ENCODE results near the gene ACOX2. TPM values are rescaled to one million over a fixed set of nuclear protein-coding genes. Genes with fewer than 3 reads are reported as not detected.

Gene ACOX2
- total RNA-seq, 3 donors from 2014 or later (not counting 1 experiment from before 2014, with no cell fraction given), result not detected

- no peak overlapping the region for H3K4me3 ChIP-seq (ENCODE audit: low read length)
- Mint-ChIP-seq H3K4me1 (peaks cover 5 to 7% of the 10 kb centered on the region in 2 donors), H3K4me3 (no peak overlapping the region), H3K27me3 (ENCODE audit: low read depth in 2 of 2) (peaks cover 0 to 4% of the 10 kb centered on the region in 2 donors), H3K36me3 (no peaks in the 10 kb centered on the region), H3K9me3 (no peaks in the 10 kb centered on the region), H3K27ac (no peak overlapping the region)
- H3K27ac ChIP-seq (ENCODE audit: low read length), result no peak overlapping the region
- no peak for DNase-seq
- whole genome bisulfite sequencing (ENCODE audit: insufficient coverage), result 88% methylated on average over 2 of the region's 4 CpGs
- H3K36me3 ChIP-seq (ENCODE audit: control insufficient read depth, insufficient read depth, low read length), result no peaks in the 10 kb centered on the region
- ATAC-seq, result no peak
- peaks cover 5% of the 10 kb centered on the region for H3K4me1 ChIP-seq (ENCODE audit: control insufficient read depth, insufficient read depth, low read length)
- intact Hi-C loops (cut with micrococcal nuclease), result no loop called here
- TF ChIP-seq, protein P1, sequence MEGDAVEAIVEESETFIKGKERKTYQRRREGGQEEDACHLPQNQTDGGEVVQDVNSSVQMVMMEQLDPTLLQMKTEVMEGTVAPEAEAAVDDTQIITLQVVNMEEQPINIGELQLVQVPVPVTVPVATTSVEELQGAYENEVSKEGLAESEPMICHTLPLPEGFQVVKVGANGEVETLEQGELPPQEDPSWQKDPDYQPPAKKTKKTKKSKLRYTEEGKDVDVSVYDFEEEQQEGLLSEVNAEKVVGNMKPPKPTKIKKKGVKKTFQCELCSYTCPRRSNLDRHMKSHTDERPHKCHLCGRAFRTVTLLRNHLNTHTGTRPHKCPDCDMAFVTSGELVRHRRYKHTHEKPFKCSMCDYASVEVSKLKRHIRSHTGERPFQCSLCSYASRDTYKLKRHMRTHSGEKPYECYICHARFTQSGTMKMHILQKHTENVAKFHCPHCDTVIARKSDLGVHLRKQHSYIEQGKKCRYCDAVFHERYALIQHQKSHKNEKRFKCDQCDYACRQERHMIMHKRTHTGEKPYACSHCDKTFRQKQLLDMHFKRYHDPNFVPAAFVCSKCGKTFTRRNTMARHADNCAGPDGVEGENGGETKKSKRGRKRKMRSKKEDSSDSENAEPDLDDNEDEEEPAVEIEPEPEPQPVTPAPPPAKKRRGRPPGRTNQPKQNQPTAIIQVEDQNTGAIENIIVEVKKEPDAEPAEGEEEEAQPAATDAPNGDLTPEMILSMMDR (IDR thresholded peaks at IDR 0.05), result no peak
- H3K27me3 ChIP-seq (ENCODE audit: control insufficient read depth, insufficient read depth, low read length), result no peaks in the 10 kb centered on the region
- H3K9me3 ChIP-seq (ENCODE audit: control insufficient read depth, insufficient read depth, low read length), result no peaks in the 10 kb centered on the region
Observed at GRCh38 chr3:58537412-58538301, 667 bp upstream of the ACOX2 start.

GRCh38 chr3:58535531-58536500, 1.2 kb downstream of the ACOX2 start:
- no peak overlapping the region for H3K27ac Mint-ChIP-seq
- intact Hi-C loops (cut with micrococcal nuclease), result no loop called here
- H3K36me3 Mint-ChIP-seq, result no peaks in the 10 kb centered on the region
- no peak overlapping the region for H3K4me3 Mint-ChIP-seq
- Histone ChIP-seq H3K9me3 (ENCODE audit: control insufficient read depth, insufficient read depth, low read length) (no peaks in the 10 kb centered on the region), H3K36me3 (ENCODE audit: control insufficient read depth, insufficient read depth, low read length) (no peaks in the 10 kb centered on the region), H3K27me3 (ENCODE audit: control insufficient read depth, insufficient read depth, low read length) (no peaks in the 10 kb centered on the region), H3K4me3 (ENCODE audit: low read length) (no peak overlapping the region), H3K27ac (ENCODE audit: low read length) (no peak overlapping the region), H3K4me1 (ENCODE audit: control insufficient read depth, insufficient read depth, low read length) (peaks cover 9% of the 10 kb centered on the region)
- TF ChIP-seq, protein P1 (IDR thresholded peaks at IDR 0.05), result no peak
- ATAC-seq (no peak), DNase-seq (no peak)
- H3K27me3 Mint-ChIP-seq (ENCODE audit: low read depth in 2 of 2), result peaks cover 0 to 6% of the 10 kb centered on the region in 2 donors
- 57% methylated on average over 1 of the region's 2 CpGs for WGBS (ENCODE audit: insufficient coverage)
- no peaks in the 10 kb centered on the region for H3K9me3 Mint-ChIP-seq
- H3K4me1 Mint-ChIP-seq, result peaks cover 8 to 10% of the 10 kb centered on the region in 2 donors

DNA sequence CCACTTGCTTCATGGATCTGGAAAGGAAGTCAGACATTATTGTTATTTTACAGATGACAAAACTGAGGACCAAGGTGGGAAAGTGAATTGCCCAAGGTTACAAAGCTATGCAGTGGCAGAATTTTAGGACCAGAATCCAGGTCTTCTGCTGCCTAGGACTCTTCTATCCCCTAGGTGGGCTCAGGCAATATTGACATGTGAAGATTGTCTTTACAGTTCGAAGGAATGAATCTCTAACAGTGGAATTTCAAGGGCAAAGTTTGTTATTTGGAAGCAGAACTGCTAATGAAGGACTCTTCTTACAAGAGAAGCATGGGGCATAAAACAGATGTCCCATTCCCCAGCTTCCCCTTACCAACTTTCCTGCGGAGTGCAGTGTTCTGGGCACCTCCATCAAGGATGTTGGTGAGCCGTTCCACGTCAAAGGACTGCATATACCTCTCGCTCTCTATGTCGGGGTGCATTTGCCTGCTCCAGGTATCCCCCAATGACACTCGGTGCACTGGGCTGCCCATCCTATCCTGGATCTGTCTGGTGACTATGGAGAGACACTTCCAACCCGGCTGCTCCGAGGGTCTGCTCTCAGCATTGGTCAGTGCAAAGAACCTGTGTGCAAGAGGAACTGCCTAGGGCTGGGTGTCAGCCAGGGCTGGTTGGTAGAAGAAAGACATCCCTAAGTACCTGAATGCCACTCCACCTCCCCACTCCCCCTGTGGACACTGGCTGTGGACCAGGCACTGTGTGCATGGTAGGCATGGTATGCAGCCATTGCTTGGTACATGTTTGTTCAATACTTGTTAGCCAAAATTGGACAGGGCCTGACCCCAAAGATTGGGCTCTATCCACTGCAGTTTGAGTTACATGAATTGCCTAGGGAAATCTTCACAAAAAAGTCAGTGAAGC, 2.1 kb downstream of the ACOX2 start:
- H3K27me3 Mint-ChIP-seq (ENCODE audit: low read depth in 2 of 2), result peaks cover 0 to 6% of the 10 kb centered on the region in 2 donors

More for the DNA sequence above, 2.1 kb downstream of the ACOX2 start:
- no peak overlapping the region for H3K4me3 ChIP-seq (ENCODE audit: low read length)
- H3K4me3 Mint-ChIP-seq, result no peak overlapping the region
- peaks cover 8 to 10% of the 10 kb centered on the region in 2 donors for H3K4me1 Mint-ChIP-seq
- no peaks in the 10 kb centered on the region for H3K36me3 ChIP-seq (ENCODE audit: control insufficient read depth, insufficient read depth, low read length)
- H3K27ac Mint-ChIP-seq, result no peak overlapping the region
- H3K36me3 Mint-ChIP-seq, result no peaks in the 10 kb centered on the region
- WGBS (ENCODE audit: insufficient coverage), result 94% methylated on average over 9 of the region's 9 CpGs
- H3K27me3 ChIP-seq (ENCODE audit: control insufficient read depth, insufficient read depth, low read length), result no peaks in the 10 kb centered on the region
- H3K4me1 ChIP-seq (ENCODE audit: control insufficient read depth, insufficient read depth, low read length), result peaks cover 9% of the 10 kb centered on the region
- no peaks in the 10 kb centered on the region for H3K9me3 ChIP-seq (ENCODE audit: control insufficient read depth, insufficient read depth, low read length)
- H3K9me3 Mint-ChIP-seq, result no peaks in the 10 kb centered on the region
- no peak for ATAC-seq
- DNase-seq, result no peak
- H3K27ac ChIP-seq (ENCODE audit: low read length), result no peak overlapping the region
- TF ChIP-seq, protein P1 (IDR thresholded peaks at IDR 0.05), result no peak
- intact Hi-C loops (cut with micrococcal nuclease), result loop anchor here (5.0 kb wide), 1 partner anchor 348 kb away; no protein-coding TSS in a partner anchor

All from natural killer cell (primary cell).